Mesothelial cell of epicardium (in vitro differentiated cells): ENCODE data around the gene CHST13. TPM values are rescaled to one million over a fixed set of nuclear protein-coding genes. Genes with fewer than 3 reads are reported as not detected.

Source experiments
- DNase-seq, 2 experiments: peaks; one replicate each; pipeline ENCODE4 v3.0.0; 2021; ENCODE audit warnings: low spot score in 2 of 2; ENCODE audit not compliant: unreplicated experiment in 2 of 2
- H3K27ac Mint-ChIP-seq: 2 replicates; pipeline ENCODE4 v1.8.0; 2021; ENCODE audit warnings: mixed read lengths
- H3K27me3 Mint-ChIP-seq: 2 replicates; pipeline ENCODE4 v1.8.0; 2021; ENCODE audit warnings: low read depth, mixed read lengths
- H3K36me3 Mint-ChIP-seq: 2 replicates; pipeline ENCODE4 v1.8.0; 2021; ENCODE audit warnings: mixed read lengths
- H3K4me1 Mint-ChIP-seq: 2 replicates; pipeline ENCODE4 v1.8.0; 2021; ENCODE audit warnings: mixed read lengths
- H3K4me3 Mint-ChIP-seq: 2 replicates; pipeline ENCODE4 v1.8.0; 2021; ENCODE audit warnings: mild to moderate bottlenecking, moderate library complexity, mixed read lengths
- H3K9me3 Mint-ChIP-seq: 2 replicates; pipeline ENCODE4 v1.8.0; 2021; ENCODE audit warnings: mixed read lengths
- total RNA-seq: library from RNA; stranded (reverse); gene quantifications from 3 replicates; pipeline ENCODE4 v1.2.1, GENCODE V29; 2021
- TF ChIP-seq, protein P1 (sequence below): fragments of 200-600 bp; sonication (generic); IDR thresholded peaks from one replicate; pipeline ENCODE4 v1.5.0; 2021; ENCODE audit warnings: antibody characterized with exemption; ENCODE audit not compliant: unreplicated experiment

CHST13 gene
- total RNA-seq, 1 donor from 2014 or later = not detected

DNA sequence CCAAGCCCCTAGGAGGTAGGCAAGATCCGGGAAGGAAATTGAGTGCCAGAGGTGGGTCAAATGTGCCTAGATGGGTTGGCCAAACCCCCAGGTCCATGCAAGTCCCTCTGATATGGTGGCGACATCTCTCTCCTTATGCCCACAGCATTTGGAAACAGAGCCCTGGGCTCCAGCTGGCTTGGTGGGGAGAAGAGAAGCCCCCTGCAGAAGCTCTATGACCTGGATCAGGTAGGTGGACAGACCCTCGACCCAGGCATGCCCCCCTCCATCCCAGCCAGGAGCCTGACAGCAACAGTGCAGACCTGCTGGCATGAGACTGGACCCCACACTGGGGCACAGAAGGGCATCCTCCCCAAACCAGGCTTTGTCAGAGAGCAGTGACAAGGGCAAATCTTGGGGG is 12.2 kb downstream of the CHST13 start:
- no peaks in the 10 kb centered on the region for H3K9me3 Mint-ChIP-seq
- no peaks in the 10 kb centered on the region for H3K36me3 Mint-ChIP-seq
- no peak overlapping the region for H3K27ac Mint-ChIP-seq
- peaks cover 54% of the 10 kb centered on the region for H3K27me3 Mint-ChIP-seq
- TF ChIP-seq, protein P1, sequence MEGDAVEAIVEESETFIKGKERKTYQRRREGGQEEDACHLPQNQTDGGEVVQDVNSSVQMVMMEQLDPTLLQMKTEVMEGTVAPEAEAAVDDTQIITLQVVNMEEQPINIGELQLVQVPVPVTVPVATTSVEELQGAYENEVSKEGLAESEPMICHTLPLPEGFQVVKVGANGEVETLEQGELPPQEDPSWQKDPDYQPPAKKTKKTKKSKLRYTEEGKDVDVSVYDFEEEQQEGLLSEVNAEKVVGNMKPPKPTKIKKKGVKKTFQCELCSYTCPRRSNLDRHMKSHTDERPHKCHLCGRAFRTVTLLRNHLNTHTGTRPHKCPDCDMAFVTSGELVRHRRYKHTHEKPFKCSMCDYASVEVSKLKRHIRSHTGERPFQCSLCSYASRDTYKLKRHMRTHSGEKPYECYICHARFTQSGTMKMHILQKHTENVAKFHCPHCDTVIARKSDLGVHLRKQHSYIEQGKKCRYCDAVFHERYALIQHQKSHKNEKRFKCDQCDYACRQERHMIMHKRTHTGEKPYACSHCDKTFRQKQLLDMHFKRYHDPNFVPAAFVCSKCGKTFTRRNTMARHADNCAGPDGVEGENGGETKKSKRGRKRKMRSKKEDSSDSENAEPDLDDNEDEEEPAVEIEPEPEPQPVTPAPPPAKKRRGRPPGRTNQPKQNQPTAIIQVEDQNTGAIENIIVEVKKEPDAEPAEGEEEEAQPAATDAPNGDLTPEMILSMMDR = no peak
- H3K4me1 Mint-ChIP-seq = no peaks in the 10 kb centered on the region
- no peak for DNase-seq
- H3K4me3 Mint-ChIP-seq = no peak overlapping the region

DNA sequence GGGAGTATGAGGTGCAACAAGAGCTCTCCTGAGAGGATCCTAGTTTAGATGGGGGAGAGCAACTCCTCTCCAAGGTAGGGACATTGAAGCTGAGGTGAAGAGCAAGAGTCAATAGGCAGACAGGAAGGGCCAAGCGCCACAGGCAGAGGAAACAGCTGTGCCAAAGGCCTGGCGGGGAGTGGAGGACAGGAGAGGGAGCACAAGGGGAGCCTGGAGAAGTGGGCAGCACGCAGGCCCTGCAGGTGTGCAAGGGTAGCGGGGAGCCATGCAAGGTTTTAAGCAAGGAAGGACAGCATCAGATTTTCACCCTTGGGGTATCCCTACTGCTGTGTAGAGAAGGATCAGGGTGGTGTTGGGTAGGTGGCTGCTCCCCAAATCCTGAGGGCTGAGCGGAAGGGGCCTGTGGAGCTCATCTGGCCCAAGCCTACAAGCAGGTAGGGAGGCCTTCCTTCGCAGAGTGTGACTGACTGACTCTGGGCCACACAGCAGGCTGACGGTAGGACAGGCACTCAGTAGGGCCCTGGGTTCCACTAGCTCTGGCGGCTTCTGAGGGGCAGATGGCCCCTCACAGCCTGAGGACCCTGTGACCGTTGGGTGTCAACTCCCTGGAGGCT is 13.3 kb downstream of the CHST13 start:
- peak in 1 of 2 experiments; percentile 10 for DNase-seq
- no peak overlapping the region for H3K4me3 Mint-ChIP-seq
- no peak overlapping the region for H3K27ac Mint-ChIP-seq
- TF ChIP-seq, protein P1 = no peak
- H3K27me3 Mint-ChIP-seq = peaks cover 48% of the 10 kb centered on the region
- H3K9me3 Mint-ChIP-seq = no peaks in the 10 kb centered on the region
- H3K4me1 Mint-ChIP-seq = no peaks in the 10 kb centered on the region
- H3K36me3 Mint-ChIP-seq = no peaks in the 10 kb centered on the region

DNA sequence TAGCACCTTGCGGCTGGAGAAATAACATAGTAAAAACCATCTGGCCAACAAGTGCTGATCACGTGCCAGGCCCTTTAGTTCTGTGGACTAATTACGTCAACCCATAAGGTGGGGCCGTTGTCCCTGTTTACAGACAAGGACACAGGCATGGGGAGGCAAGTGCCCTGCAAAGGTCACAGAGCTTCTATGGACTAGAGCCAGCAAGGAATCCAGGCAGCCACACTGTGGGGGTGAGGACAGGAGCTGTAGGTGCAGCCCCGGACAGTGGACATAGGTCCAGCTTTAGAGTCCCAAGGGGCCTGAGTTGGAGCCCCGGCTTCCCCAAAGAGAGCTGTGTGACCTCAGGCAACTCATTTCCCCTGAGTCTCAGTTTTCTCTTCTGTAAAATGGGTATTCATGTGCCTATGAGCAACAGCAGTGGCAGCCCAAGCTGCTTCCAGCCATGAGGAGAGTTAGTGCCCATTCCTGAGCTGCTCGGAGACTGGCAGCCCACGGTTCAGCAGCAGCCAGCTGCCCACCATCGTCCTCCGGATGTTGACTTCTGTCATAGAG is 13.9 kb downstream of the CHST13 start:
- Mint-ChIP-seq H3K27ac (no peak overlapping the region), H3K4me1 (no peaks in the 10 kb centered on the region), H3K4me3 (no peak overlapping the region), H3K27me3 (peaks cover 42% of the 10 kb centered on the region), H3K9me3 (no peaks in the 10 kb centered on the region), H3K36me3 (no peaks in the 10 kb centered on the region)
- TF ChIP-seq, protein P1 = no peak
- DNase-seq = peak in 1 of 2 experiments; percentile 8

DNA sequence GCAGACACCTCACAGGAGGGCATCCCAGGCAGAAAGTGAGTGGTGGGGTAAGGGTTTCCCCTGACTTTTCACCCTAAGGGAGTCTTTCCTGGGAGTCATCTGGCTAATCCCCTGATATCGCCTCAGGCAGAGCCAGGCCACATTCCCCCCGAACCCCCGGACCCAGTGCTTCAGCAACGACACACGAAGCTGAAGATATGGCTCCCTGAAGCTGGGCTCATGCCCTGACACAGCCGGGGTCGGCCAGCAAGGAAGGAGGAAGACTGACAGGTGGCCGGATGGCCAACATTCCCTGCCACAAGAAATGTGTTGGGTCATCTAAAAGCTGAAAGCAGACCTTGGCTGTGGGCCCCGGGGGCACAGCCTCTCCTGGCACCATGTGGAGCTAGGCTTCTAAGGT is 14.4 kb downstream of the CHST13 start:
- Mint-ChIP-seq H3K9me3 (no peaks in the 10 kb centered on the region), H3K36me3 (no peaks in the 10 kb centered on the region), H3K4me3 (no peak overlapping the region), H3K27ac (no peak overlapping the region), H3K27me3 (peaks cover 37% of the 10 kb centered on the region), H3K4me1 (no peaks in the 10 kb centered on the region)
- TF ChIP-seq, protein P1 = no peak
- DNase-seq = peak in 1 of 2 experiments; percentile 5

DNA sequence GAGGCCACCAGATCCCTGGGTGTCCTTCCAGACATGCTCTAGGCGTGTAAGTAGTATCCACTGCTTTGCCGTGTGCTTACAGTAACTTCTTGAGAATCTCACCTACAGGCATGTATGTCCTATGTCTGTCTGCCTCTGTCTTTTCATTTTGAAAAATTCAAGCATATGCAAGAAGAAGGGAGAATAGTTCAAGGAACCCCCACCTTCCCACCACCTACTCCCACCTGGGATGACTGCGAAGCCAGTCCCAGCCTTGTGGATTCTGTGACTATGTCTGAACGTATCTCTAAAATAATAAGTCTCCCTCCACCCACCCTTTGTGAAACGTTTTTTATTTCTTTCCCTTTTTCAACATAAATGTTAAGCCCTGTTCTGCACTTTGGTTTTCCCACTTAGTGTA is 15.0 kb downstream of the CHST13 start:
- DNase-seq = no peak
- Mint-ChIP-seq H3K36me3 (no peaks in the 10 kb centered on the region), H3K9me3 (no peaks in the 10 kb centered on the region), H3K4me3 (no peak overlapping the region), H3K27me3 (peaks cover 31% of the 10 kb centered on the region), H3K4me1 (no peaks in the 10 kb centered on the region), H3K27ac (no peak overlapping the region)
- TF ChIP-seq, protein P1 = no peak
